OCI-LY3 (cell line): Measurements from ENCODE around the gene HOOK1.

Source experiments
- H2AFZ ChIP-seq: fragments of 200-600, 300-600 bp; shearing (Covaris generic); 2 replicates; pipeline ENCODE4 v1.6.0; 2014; ENCODE audit warnings: antibody characterized with exemption, low read depth, low read length
- H3K27ac ChIP-seq: fragments of 200-600, 300-600 bp; sonication (generic); 2 replicates; pipeline ENCODE4 v1.5.1; 2014; ENCODE audit warnings: mild to moderate bottlenecking, low read length, moderate library complexity, mixed read lengths
- H3K27me3 ChIP-seq: fragments of 200-600, 300-600 bp; sonication (generic); 2 replicates; pipeline ENCODE4 v1.6.1; 2014; ENCODE audit warnings: low read depth, low read length, mixed read lengths
- H3K36me3 ChIP-seq: fragments of 200-600, 300-600 bp; sonication (generic); replicated peaks from 2 replicates; pipeline ENCODE3; 2014; ENCODE audit warnings: low read depth, low read length, mixed read lengths
- H3K4me1 ChIP-seq: fragments of 300-600, 200-600 bp; sonication (generic); 2 replicates; pipeline ENCODE4 v1.6.1; 2014; ENCODE audit warnings: low read length, mixed read lengths
- H3K4me2 ChIP-seq: fragments of 200-600, 300-600 bp; sonication (generic); 2 replicates; pipeline ENCODE4 v1.6.1; 2014; ENCODE audit warnings: low read length, mixed read lengths
- H3K4me3 ChIP-seq: fragments of 300-600, 200-600 bp; sonication (generic); 2 replicates; pipeline ENCODE4 v1.5.1; 2014; ENCODE audit warnings: antibody characterized with exemption, mild to moderate bottlenecking, low read length, moderate library complexity
- H3K79me2 ChIP-seq: fragments of 300-600, 200-600 bp; shearing (Covaris generic); 2 replicates; pipeline ENCODE4 v1.6.1; 2014; ENCODE audit warnings: mild to moderate bottlenecking, low read length, mixed read lengths
- H3K9ac ChIP-seq: fragments of 300-600, 200-600 bp; shearing (Covaris generic); 2 replicates; pipeline ENCODE4 v1.6.0; 2014; ENCODE audit warnings: mild to moderate bottlenecking, low read length, moderate library complexity
- H3K9me3 ChIP-seq: fragments of 200-600, 300-600 bp; shearing (Covaris generic); 2 replicates; pipeline ENCODE4 v1.6.1; 2014; ENCODE audit warnings: low read length, mixed read lengths; ENCODE audit not compliant: insufficient read depth
- H4K20me1 ChIP-seq: fragments of 200-600, 300-600 bp; sonication (generic); 2 replicates; pipeline ENCODE4 v1.6.1; 2016; ENCODE audit warnings: low read length, mixed read lengths; ENCODE audit not compliant: insufficient read depth
- EZH2phosphoT487 ChIP-seq: fragments of 200-600 bp; shearing (Covaris generic); IDR thresholded peaks from 2 replicates; pipeline ENCODE4 v1.6.1; 2018; ENCODE audit warnings: antibody characterized with exemption, mixed run types, low read depth
- TF ChIP-seq, protein P1 (sequence below): fragments of 200-600, 300-600 bp; sonication (generic); IDR thresholded peaks from 2 replicates; pipeline ENCODE4 v1.5.1; 2014; ENCODE audit warnings: antibody characterized with exemption, low read length, low read depth

HOOK1 gene

GRCh38 chr1:59776960-59777852, 37.5 kb upstream of the HOOK1 start:
- H3K27ac ChIP-seq = no peak overlapping the region
- TF ChIP-seq, protein P1, sequence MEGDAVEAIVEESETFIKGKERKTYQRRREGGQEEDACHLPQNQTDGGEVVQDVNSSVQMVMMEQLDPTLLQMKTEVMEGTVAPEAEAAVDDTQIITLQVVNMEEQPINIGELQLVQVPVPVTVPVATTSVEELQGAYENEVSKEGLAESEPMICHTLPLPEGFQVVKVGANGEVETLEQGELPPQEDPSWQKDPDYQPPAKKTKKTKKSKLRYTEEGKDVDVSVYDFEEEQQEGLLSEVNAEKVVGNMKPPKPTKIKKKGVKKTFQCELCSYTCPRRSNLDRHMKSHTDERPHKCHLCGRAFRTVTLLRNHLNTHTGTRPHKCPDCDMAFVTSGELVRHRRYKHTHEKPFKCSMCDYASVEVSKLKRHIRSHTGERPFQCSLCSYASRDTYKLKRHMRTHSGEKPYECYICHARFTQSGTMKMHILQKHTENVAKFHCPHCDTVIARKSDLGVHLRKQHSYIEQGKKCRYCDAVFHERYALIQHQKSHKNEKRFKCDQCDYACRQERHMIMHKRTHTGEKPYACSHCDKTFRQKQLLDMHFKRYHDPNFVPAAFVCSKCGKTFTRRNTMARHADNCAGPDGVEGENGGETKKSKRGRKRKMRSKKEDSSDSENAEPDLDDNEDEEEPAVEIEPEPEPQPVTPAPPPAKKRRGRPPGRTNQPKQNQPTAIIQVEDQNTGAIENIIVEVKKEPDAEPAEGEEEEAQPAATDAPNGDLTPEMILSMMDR = no peak
- TF ChIP-seq EZH2phosphoT487 = no peak
- no peaks in the 10 kb centered on the region for H3K79me2 ChIP-seq
- H3K4me2 ChIP-seq = no peak overlapping the region
- no peak overlapping the region for H3K9ac ChIP-seq
- no peak overlapping the region for H3K4me3 ChIP-seq
- no peaks in the 10 kb centered on the region for H3K9me3 ChIP-seq
- H2AFZ ChIP-seq = no peak overlapping the region
- no peaks in the 10 kb centered on the region for H3K4me1 ChIP-seq
- H3K36me3 ChIP-seq = no peaks in the 10 kb centered on the region
- H4K20me1 ChIP-seq = no peaks in the 10 kb centered on the region
- H3K27me3 ChIP-seq = no peaks in the 10 kb centered on the region

GRCh38 chr1:59779949-59780348, 34.8 kb upstream of the HOOK1 start:
- no peak overlapping the region for H3K9ac ChIP-seq
- H3K79me2 ChIP-seq = no peaks in the 10 kb centered on the region
- H3K4me1 ChIP-seq = no peaks in the 10 kb centered on the region
- no peaks in the 10 kb centered on the region for H3K27me3 ChIP-seq
- no peak overlapping the region for H3K4me3 ChIP-seq
- no peaks in the 10 kb centered on the region for H4K20me1 ChIP-seq
- H2AFZ ChIP-seq = no peak overlapping the region
- H3K4me2 ChIP-seq = no peak overlapping the region
- TF ChIP-seq, protein P1 = no peak; the same call in 1 of the 2 replicates
- TF ChIP-seq EZH2phosphoT487 = no peak
- H3K9me3 ChIP-seq = no peaks in the 10 kb centered on the region
- no peaks in the 10 kb centered on the region for H3K36me3 ChIP-seq
- no peak overlapping the region for H3K27ac ChIP-seq

DNA sequence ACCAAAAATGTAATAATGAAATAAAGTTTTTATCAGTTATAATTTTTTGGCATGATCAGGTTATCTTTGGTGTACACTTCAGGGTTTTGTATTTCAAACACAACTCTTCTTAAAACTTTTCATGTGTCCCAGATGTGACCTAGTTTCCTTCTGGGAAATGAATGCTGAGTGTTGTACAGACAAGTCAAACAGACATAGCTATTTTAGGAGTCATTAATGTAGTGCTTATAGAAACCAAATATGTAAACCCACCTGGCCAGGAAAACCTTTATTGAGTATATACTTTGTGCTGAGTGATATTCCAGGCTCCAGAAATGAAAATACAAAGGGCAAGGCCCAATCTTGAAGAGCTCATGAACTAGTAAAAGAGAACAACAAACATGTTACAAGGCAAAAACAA, 25.9 kb upstream of the HOOK1 start:
- H3K4me2 ChIP-seq = no peak overlapping the region
- H3K4me1 ChIP-seq = no peaks in the 10 kb centered on the region
- H3K36me3 ChIP-seq = no peaks in the 10 kb centered on the region
- no peak overlapping the region for H3K4me3 ChIP-seq
- H2AFZ ChIP-seq = no peak overlapping the region
- TF ChIP-seq EZH2phosphoT487 = no peak
- TF ChIP-seq, protein P1 = no peak
- no peak overlapping the region for H3K9ac ChIP-seq
- no peaks in the 10 kb centered on the region for H3K9me3 ChIP-seq
- H3K79me2 ChIP-seq = no peaks in the 10 kb centered on the region
- H4K20me1 ChIP-seq = no peaks in the 10 kb centered on the region
- no peak overlapping the region for H3K27ac ChIP-seq
- H3K27me3 ChIP-seq = no peaks in the 10 kb centered on the region

DNA sequence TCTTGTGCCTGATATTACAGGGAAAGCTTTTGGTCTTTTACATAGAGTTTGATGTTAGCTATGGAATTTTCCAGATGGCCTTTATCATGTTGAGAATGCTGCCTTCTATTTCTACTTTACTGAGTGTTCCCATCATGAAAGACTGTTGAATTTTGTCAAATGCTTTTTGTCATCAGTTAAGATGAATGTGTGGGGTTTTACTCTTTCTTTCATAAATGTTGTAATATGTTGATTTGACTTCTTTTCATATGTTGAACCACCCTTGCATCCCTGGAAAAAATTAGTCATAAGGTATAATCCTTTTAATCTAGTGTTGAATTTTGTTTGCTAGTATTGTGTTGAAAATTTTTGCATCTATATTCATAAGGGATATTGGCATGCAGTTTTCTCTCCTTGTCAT, 16.1 kb upstream of the HOOK1 start:
- H3K4me3 ChIP-seq = no peak overlapping the region
- H2AFZ ChIP-seq = no peak overlapping the region
- H3K79me2 ChIP-seq = no peaks in the 10 kb centered on the region
- no peaks in the 10 kb centered on the region for H3K4me1 ChIP-seq
- TF ChIP-seq, protein P1 = no peak
- TF ChIP-seq EZH2phosphoT487 = no peak
- H4K20me1 ChIP-seq = no peaks in the 10 kb centered on the region
- no peaks in the 10 kb centered on the region for H3K9me3 ChIP-seq
- H3K27me3 ChIP-seq = no peaks in the 10 kb centered on the region
- no peaks in the 10 kb centered on the region for H3K36me3 ChIP-seq
- H3K9ac ChIP-seq = no peak overlapping the region
- no peak overlapping the region for H3K4me2 ChIP-seq
- no peak overlapping the region for H3K27ac ChIP-seq
